Measurements from ENCODE around the gene MPZL1.
"Not testable (repeated sequence)": the region's sequence is repeated elsewhere in the genome, so short reads cannot be mapped to it uniquely, and the experiment has no call there.

Gene MPZL1

GRCh38 chr1:167719715-167720421, 1.9 kb upstream of the MPZL1 start:
- not testable (repeated sequence) for DNase-seq

- DNase-seq: peak; percentile 13
These were observed 691 bp upstream of the MPZL1 start for GRCh38 chr1:167720965-167721616.

GRCh38 chr1:167722152-167722869, 529 bp downstream of the MPZL1 start:
- DNase-seq: no peak

GRCh38 chr1:167722870-167723251, 1.1 kb downstream of the MPZL1 start:
- DNase-seq: no peak

- no peak for DNase-seq
These were observed 2.0 kb downstream of the MPZL1 start for GRCh38 chr1:167723707-167724323.

GRCh38 chr1:167726008-167726407, 4.2 kb downstream of the MPZL1 start:
- no peak for DNase-seq

- DNase-seq: no peak
These were observed 7.1 kb downstream of the MPZL1 start for GRCh38 chr1:167728818-167729410.

GRCh38 chr1:167734227-167734626, 12.4 kb downstream of the MPZL1 start:
- no peak for DNase-seq

GRCh38 chr1:167734841-167735240, 13.1 kb downstream of the MPZL1 start:
- DNase-seq: no peak

- no peak for DNase-seq
These were observed 15.4 kb downstream of the MPZL1 start for GRCh38 chr1:167737169-167737568.

GRCh38 chr1:167738158-167738557, 16.4 kb downstream of the MPZL1 start:
- DNase-seq: no peak

- DNase-seq: no peak
These were observed 18.0 kb downstream of the MPZL1 start for GRCh38 chr1:167739752-167740151.

GRCh38 chr1:167741103-167741502, 19.3 kb downstream of the MPZL1 start:
- not testable (repeated sequence) for DNase-seq

- not testable (repeated sequence) for DNase-seq
These were observed 20.7 kb downstream of the MPZL1 start for GRCh38 chr1:167742392-167743057.

GRCh38 chr1:167744901-167745300, 23.1 kb downstream of the MPZL1 start:
- no peak for DNase-seq

- DNase-seq: no peak
These were observed 24.4 kb downstream of the MPZL1 start for GRCh38 chr1:167746013-167746672.

- no peak for DNase-seq
These were observed 25.3 kb downstream of the MPZL1 start for GRCh38 chr1:167746988-167747655.

- DNase-seq: no peak
These were observed 26.2 kb downstream of the MPZL1 start for GRCh38 chr1:167747988-167748387.

GRCh38 chr1:167748906-167749305, 27.1 kb downstream of the MPZL1 start:
- no peak for DNase-seq

- DNase-seq: no peak
These were observed 28.0 kb downstream of the MPZL1 start for GRCh38 chr1:167749741-167750140.

- DNase-seq: no peak
These were observed 28.9 kb downstream of the MPZL1 start for GRCh38 chr1:167750641-167751040.
